Lower lobe of right lung (tissue), 2 donors: ENCODE results near the gene RPS6KA1. TPM values are rescaled to one million over a fixed set of nuclear protein-coding genes. Genes with fewer than 3 reads are reported as not detected.
A peak's percentile ranks its signal among the peaks of the same experiment; 100 is the strongest.
"Not testable (repeated sequence)": the region's sequence is repeated elsewhere in the genome, so short reads cannot be mapped to it uniquely, and the experiment has no call there.

Experiments
- ATAC-seq, 2 donors: fragments of 200-7000 bp; cut with Tn5 transposase; one replicate each; pipeline ENCODE4 v1.9.1; 2020 to 2022; ENCODE audit warnings: mild to moderate bottlenecking in 2 of 2, moderate library complexity in 2 of 2
- DNase-seq: peaks from one replicate; pipeline ENCODE4 v3.0.0-alpha.2; 2020
- H3K27ac ChIP-seq: fragments of 200-600 bp; one replicate; pipeline ENCODE4 v1.8.0; 2022
- H3K27me3 ChIP-seq: fragments of 200-600 bp; one replicate; pipeline ENCODE4 v1.8.0; 2022; ENCODE audit warnings: low read depth
- H3K36me3 ChIP-seq: fragments of 200-600 bp; one replicate; pipeline ENCODE4 v1.8.0; 2022; ENCODE audit warnings: mild to moderate bottlenecking
- H3K4me1 ChIP-seq: fragments of 200-600 bp; one replicate; pipeline ENCODE4 v1.8.0; 2022
- H3K4me3 ChIP-seq: fragments of 200-600 bp; one replicate; pipeline ENCODE4 v1.8.0; 2022; ENCODE audit warnings: mild to moderate bottlenecking
- H3K9me3 ChIP-seq: fragments of 200-600 bp; one replicate; pipeline ENCODE4 v1.8.0; 2022
- intact Hi-C: fragments of 100-400 bp; cut with DNase I; formaldehyde crosslinking; loops from one replicate; pipeline ENCODE4 v1.11.0; 2022
- total RNA-seq: library from RNA; stranded (reverse); fragmentation: NEBNext Ultra II Directional; extraction: Animal tissue kit (Norgen Biotek cat#: 25700); gene quantifications from one replicate; pipeline ENCODE4 v1.2.1, GENCODE V29; 2021
- TF ChIP-seq, protein P1 (sequence below): fragments of 200-600 bp; IDR thresholded peaks from one replicate; pipeline ENCODE4 v1.8.0; 2022; ENCODE audit warnings: antibody characterized with exemption, mild to moderate bottlenecking
- donor health status: DM: no; HTN: yes; CAD: no; lungs with severe emphysema.

The RPS6KA1 gene
- total RNA-seq, 1 donor from 2014 or later, result 140 TPM

DNA sequence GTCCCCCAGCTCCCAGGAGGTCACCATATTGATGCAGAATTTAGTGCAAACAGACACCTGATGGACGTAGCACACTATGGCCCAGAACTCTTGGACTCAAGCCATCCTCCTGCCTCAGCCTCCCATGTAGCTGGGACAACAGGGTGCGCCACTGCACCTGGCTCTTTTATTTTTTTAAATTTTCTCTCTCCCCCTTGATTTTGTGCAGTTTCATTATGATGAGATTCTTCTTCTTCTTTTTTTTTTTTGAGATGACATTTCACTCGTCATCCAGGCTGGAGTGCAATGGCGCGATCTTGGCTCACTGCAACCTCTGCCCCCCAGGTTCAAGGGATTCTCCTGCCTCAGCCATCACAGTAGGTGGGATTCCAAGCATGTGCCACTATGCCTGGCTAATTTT is 63.8 kb downstream of the RPS6KA1 start:
- Histone ChIP-seq H3K4me1 (peaks cover 7% of the 10 kb centered on the region), H3K4me3 (no peak overlapping the region), H3K36me3 (no peaks in the 10 kb centered on the region), H3K27ac (no peak overlapping the region), H3K9me3 (peaks cover 4% of the 10 kb centered on the region), H3K27me3 (no peaks in the 10 kb centered on the region)
- no peak for DNase-seq
- no peak for ATAC-seq
- intact Hi-C loops, result no loop called here
- TF ChIP-seq, protein P1, sequence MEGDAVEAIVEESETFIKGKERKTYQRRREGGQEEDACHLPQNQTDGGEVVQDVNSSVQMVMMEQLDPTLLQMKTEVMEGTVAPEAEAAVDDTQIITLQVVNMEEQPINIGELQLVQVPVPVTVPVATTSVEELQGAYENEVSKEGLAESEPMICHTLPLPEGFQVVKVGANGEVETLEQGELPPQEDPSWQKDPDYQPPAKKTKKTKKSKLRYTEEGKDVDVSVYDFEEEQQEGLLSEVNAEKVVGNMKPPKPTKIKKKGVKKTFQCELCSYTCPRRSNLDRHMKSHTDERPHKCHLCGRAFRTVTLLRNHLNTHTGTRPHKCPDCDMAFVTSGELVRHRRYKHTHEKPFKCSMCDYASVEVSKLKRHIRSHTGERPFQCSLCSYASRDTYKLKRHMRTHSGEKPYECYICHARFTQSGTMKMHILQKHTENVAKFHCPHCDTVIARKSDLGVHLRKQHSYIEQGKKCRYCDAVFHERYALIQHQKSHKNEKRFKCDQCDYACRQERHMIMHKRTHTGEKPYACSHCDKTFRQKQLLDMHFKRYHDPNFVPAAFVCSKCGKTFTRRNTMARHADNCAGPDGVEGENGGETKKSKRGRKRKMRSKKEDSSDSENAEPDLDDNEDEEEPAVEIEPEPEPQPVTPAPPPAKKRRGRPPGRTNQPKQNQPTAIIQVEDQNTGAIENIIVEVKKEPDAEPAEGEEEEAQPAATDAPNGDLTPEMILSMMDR, result no peak

DNA sequence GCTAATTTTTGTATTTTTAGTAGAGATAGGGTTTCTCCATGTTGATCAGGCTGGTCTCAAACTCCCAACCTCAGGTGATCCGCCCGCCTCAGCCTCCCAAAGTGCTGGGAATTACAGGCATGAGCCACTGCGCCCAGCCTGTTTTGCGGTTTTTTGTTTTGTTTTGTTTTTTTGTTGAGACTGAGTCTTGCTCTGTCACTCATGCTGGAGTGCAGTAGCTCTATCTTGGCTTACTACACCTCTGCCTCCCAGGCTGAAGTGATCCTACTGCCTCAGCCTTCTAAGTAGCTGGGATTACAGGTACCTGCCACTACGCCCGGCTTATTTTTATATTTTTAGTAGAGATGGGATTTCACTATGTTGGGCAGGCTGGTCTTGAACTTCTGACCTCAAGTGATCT is 65.0 kb downstream of the RPS6KA1 start:
- H3K4me3 ChIP-seq, ATAC-seq, H3K27me3 ChIP-seq, H3K9me3 ChIP-seq, DNase-seq, intact Hi-C loops, H3K27ac ChIP-seq, H3K36me3 ChIP-seq: not testable (repeated sequence)
- H3K4me1 ChIP-seq, result peaks cover 12% of the 10 kb centered on the region

DNA sequence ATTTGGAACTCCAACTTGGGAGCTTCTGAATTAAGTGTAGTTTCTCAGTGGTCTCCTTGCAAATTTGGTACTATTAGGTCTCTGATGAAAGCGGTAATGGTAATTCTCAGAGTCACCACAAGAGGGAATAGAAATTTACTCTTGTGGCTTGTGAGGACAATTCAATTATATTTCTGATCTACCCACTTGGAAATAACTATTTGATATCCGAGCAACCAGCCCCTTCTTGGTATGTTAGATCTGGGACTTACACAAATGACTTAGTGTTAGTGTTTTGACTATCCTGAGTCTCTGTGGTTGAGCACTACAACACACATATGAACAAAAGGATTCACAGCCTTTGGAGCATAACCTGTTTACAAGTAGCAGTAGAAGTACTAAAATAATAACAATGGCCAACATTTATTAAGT is 68.1 kb downstream of the RPS6KA1 start:
- no peak overlapping the region for H3K27ac ChIP-seq
- ATAC-seq (peak; percentile 48 to 74), DNase-seq (no peak)
- peaks cover 16% of the 10 kb centered on the region for H3K4me1 ChIP-seq
- TF ChIP-seq, protein P1, result peak; percentile 76
- H3K27me3 ChIP-seq, result no peaks in the 10 kb centered on the region
- H3K9me3 ChIP-seq, result no peaks in the 10 kb centered on the region
- H3K36me3 ChIP-seq, result no peaks in the 10 kb centered on the region
- no peak overlapping the region for H3K4me3 ChIP-seq
- intact Hi-C loops, result no loop called here

DNA sequence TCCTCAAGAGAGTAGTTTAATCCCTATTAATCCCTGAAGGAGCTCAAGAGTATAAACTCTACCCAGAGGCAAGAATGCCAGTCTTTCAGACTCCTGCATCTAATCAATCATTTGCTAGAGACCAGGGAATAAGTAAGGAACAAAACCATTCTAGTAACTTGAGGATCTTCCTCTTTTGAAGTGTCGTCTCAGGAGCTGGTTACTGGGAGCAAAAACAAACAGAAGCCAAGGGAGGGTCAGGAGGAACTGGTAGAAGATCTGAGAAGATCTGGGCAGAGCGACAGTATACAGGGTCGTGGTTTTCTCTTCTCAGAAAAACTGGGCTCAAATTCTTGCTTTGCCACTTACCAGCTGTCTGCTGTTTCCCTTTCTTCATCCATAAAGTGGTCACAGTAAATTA is 69.3 kb downstream of the RPS6KA1 start:
- intact Hi-C loops, result no loop called here
- Histone ChIP-seq H3K27me3 (no peaks in the 10 kb centered on the region), H3K27ac (no peak overlapping the region), H3K4me1 (peaks cover 18% of the 10 kb centered on the region), H3K4me3 (no peak overlapping the region), H3K36me3 (no peaks in the 10 kb centered on the region), H3K9me3 (no peaks in the 10 kb centered on the region)
- DNase-seq (no peak), ATAC-seq (peak in 1 of 2 donors; percentile 57)
- TF ChIP-seq, protein P1, result no peak

DNA sequence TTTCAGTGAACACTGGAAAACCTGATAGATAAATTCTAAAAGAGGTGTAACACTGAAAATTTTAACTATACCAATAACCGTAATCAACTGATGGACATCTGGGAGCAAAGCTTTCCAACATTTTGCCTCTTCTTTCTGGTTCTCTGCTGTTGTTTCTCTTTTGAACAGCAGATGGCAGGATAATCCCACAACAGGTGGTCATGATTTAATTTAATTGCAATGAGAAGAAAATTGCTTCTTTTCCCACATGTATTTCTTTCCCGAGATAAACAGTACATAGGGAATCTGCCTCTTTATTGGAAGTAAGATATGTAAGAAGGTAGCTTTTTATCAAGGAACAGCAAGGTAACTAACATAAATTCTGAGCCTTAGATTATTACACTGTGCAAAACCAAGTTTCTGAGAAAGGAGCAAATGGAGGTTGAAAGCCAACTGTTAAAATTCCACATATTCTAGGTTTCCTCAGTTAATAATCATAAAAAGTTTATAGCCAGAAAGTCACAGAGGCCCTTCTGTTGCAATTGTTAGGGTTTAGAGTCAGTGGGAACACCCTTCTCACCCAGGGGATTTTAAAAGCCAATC is 72.9 kb downstream of the RPS6KA1 start:
- intact Hi-C loops, result no loop called here
- TF ChIP-seq, protein P1, result peak; percentile 91
- Histone ChIP-seq H3K4me3 (no peak overlapping the region), H3K36me3 (no peaks in the 10 kb centered on the region), H3K27me3 (no peaks in the 10 kb centered on the region), H3K27ac (no peak overlapping the region), H3K4me1 (peaks cover 18% of the 10 kb centered on the region), H3K9me3 (no peaks in the 10 kb centered on the region)
- no peak for DNase-seq
- peak; percentile 56 to 64 for ATAC-seq

DNA sequence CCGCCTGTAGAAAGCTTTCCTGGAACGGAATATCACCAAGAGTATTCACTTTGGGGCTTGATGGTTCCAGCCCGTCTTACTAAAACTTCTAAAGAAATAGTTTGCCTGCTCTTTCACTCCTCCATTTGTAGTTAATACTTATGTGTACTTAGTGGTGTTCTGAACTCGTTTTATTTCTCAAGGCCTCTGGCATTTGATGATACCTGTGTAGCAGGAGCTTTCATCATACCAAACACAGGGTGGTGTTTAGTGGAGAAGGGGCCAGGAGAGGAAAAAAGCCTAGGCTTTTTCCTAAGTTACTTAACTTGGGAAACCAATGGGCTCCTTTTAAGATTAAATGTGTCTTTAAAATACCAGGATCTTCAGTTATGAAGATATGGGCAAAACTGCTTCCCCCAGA is 74.3 kb downstream of the RPS6KA1 start:
- peaks cover 6% of the 10 kb centered on the region for H3K4me1 ChIP-seq
- H3K36me3 ChIP-seq, result no peaks in the 10 kb centered on the region
- no peak for ATAC-seq
- DNase-seq, result no peak
- TF ChIP-seq, protein P1, result no peak
- no peak overlapping the region for H3K4me3 ChIP-seq
- H3K27ac ChIP-seq, result no peak overlapping the region
- no peaks in the 10 kb centered on the region for H3K27me3 ChIP-seq
- H3K9me3 ChIP-seq, result no peaks in the 10 kb centered on the region
- intact Hi-C loops, result no loop called here
